Measurements from ENCODE around the gene MVK. TPM values are rescaled to one million over a fixed set of nuclear protein-coding genes. Genes with fewer than 3 reads are reported as not detected.

MVK gene
- total and polyA plus RNA-seq, 2 experiments from 2014 or later: 16.7 to 40.1 TPM

DNA sequence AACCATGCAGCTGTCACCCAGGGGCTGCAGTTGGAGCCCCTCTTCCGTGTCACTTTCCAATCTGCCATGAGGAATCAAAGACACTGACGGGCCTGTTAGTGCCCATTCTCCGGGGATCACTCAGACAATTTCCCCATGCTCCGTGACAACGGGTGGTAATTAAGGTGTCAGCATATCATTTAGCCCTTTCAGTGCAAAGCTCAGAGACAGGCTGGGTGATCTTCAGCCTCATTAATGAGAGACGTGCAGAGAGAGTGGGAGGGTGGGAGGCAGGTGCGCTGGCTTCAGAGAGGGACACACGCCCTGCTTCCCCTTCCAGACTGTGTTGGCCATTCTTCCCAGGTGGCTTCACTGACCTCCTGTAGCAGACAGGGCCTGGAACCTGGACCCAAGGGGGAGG lies 58.7 kb downstream of the MVK start:
- DNase-seq (ENCODE audit: low spot score) (no peak), ATAC-seq (no peak)
- Histone ChIP-seq H3K4me1 (ENCODE audit: insufficient read depth) (peaks cover 6% of the 10 kb centered on the region; the same call in 1 of the 2 replicates), H3K4me3 (no peak overlapping the region), H2AFZ (no peak overlapping the region), H3K27ac (ENCODE audit: low read depth) (no peak overlapping the region), H3K4me2 (no peak overlapping the region), H3K27me3 (ENCODE audit: insufficient read depth) (no peaks in the 10 kb centered on the region), H3K79me2 (replicated peaks; ENCODE audit: insufficient read depth) (no peaks in the 10 kb centered on the region), H3K9me2 (ENCODE audit: insufficient read depth) (no peaks in the 10 kb centered on the region), H4K20me1 (replicated peaks; ENCODE audit: insufficient read depth) (no peaks in the 10 kb centered on the region), H3K36me3 (ENCODE audit: insufficient read depth) (no peaks in the 10 kb centered on the region), H3F3A (replicated peaks; ENCODE audit: low read depth) (no peaks in the 10 kb centered on the region)
- Mint-ChIP-seq H3K27me3 (ENCODE audit: insufficient read depth, low read depth, poor library complexity) (peaks cover 3% of the 10 kb centered on the region), H3K9me3 (peaks cover 13% of the 10 kb centered on the region), H3K36me3 (ENCODE audit: low read depth) (peaks cover 8% of the 10 kb centered on the region), H3K4me1 (peaks cover 14% of the 10 kb centered on the region), H3K27ac (no peak overlapping the region), H3K4me3 (no peak overlapping the region)
- no peak for TF ChIP-seq EZH2 (IDR thresholded peaks at IDR 0.05; ENCODE audit: low read depth, unreplicated experiment)
- no peak for TF ChIP-seq ZNF462 (CRISPR knock-in tag; IDR thresholded peaks at IDR 0.05)
- no peak for TF ChIP-seq JUNB (IDR thresholded peaks at IDR 0.05; ENCODE audit: unreplicated experiment)
- TF ChIP-seq REST (IDR thresholded peaks at IDR 0.05; ENCODE audit: unreplicated experiment): no peak
- TF ChIP-seq EZH2phosphoT487 (IDR thresholded peaks at IDR 0.05; ENCODE audit: unreplicated experiment): no peak
- no peak for TF ChIP-seq STAT1 (IDR thresholded peaks at IDR 0.05; ENCODE audit: unreplicated experiment)
- no peak for TF ChIP-seq ZNF331 (CRISPR knock-in tag; IDR thresholded peaks at IDR 0.05; ENCODE audit: low read depth)
- TF ChIP-seq, protein P1, sequence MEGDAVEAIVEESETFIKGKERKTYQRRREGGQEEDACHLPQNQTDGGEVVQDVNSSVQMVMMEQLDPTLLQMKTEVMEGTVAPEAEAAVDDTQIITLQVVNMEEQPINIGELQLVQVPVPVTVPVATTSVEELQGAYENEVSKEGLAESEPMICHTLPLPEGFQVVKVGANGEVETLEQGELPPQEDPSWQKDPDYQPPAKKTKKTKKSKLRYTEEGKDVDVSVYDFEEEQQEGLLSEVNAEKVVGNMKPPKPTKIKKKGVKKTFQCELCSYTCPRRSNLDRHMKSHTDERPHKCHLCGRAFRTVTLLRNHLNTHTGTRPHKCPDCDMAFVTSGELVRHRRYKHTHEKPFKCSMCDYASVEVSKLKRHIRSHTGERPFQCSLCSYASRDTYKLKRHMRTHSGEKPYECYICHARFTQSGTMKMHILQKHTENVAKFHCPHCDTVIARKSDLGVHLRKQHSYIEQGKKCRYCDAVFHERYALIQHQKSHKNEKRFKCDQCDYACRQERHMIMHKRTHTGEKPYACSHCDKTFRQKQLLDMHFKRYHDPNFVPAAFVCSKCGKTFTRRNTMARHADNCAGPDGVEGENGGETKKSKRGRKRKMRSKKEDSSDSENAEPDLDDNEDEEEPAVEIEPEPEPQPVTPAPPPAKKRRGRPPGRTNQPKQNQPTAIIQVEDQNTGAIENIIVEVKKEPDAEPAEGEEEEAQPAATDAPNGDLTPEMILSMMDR (conservative IDR thresholded peaks at IDR 0.05; ENCODE audit: low read depth in 2 of 2): no peak
- no peak for TF ChIP-seq CREB1 (CRISPR knock-in tag; IDR thresholded peaks at IDR 0.05; ENCODE audit: low read depth)
- no peak for TF ChIP-seq ETS1 (IDR thresholded peaks at IDR 0.05)
- no peak for TF ChIP-seq NANOG (IDR thresholded peaks at IDR 0.05; ENCODE audit: borderline replicate concordance)
- no peak for TF ChIP-seq ZNF114 (CRISPR knock-in tag; IDR thresholded peaks at IDR 0.05)
- TF ChIP-seq POLR2AphosphoS5 (IDR thresholded peaks at IDR 0.05; ENCODE audit: low read depth): no peak
